ENCODE data around the gene ZNF331.

Gene ZNF331

DNA sequence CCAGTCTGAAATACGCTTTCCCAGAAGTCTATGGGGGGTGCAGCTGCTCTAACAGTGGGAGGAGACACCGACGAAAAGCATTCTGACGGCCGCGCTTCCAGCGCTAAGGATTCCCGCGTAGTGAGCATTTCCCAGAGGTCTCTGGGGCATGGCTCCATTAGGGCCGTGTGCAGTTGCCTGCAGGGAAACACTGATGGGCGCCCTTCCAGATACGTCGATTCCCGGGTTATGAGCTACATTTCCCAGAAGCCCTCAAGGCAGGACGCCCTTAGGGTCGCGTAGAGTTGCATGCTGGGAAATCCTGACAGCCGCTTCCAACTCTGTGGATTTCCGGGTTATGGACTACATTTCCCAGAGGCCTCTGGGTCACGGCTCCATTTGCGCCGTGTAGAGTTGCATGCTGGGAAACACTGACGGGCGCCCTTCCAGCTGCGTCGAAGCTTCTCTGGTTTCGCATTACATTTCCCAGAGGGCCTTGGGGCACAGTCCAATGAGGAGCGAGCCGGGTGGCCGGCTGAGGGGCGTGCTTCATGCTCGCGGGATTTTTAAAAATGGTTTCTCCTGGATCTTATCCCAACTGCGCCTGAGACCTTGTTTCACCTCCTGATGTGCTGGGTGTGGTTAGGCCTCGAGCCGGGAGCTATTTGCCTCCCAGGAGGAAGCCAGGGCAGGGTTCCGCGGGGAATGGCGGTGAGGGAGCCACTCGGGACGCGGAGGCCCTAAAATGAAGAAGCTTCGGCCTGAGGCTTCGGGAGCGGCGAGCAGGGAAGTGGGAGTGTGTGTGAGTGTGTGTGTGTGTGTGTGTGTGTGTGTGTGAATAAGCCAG, 17.2 kb upstream of the ZNF331 start:
- FAIRE-seq (peak; percentile 5), DNase-seq (ENCODE audit: low spot score) (peak; percentile 89)

DNA sequence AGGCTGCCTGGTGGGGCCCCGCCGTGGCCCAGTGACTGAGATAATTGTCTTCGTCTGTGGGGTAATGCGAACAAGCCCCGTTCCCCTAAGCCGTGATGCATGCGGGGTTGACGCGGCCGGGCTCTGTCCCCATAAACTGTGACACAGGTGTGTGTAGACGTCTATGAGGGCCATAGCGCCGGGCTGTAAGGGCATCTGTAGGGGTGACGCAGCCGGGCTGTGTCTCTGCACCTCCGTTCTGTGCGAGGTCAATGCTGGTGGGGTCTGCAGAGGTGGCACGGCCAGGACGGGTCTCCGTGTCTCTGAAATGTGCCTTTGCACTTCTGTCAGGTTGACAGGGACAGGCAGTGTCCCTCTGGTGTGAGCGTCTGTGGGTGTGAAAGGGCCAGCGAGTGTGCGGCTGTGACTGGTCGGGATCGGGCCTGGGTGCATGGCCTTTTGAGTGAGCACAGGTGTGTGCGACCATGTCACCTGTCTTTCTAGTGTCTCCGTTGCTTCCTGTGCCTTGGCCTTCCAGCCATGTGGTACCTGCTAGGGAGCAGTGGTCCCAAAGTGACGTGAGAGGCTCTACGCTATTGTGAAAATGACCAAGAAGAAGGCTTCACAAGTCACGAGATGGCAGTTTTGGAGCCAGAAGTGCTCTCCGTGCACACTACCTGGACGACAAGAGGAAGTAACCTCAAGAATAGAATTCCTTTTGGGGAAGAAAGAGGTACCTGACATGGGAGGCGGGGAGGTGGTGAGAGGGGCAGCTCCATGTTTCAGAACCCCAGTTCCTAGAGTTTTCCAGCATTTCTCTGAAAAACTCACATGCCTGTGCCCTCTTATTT, 16.4 kb upstream of the ZNF331 start:
- FAIRE-seq: no peak
- no peak for DNase-seq (ENCODE audit: low spot score)

DNA sequence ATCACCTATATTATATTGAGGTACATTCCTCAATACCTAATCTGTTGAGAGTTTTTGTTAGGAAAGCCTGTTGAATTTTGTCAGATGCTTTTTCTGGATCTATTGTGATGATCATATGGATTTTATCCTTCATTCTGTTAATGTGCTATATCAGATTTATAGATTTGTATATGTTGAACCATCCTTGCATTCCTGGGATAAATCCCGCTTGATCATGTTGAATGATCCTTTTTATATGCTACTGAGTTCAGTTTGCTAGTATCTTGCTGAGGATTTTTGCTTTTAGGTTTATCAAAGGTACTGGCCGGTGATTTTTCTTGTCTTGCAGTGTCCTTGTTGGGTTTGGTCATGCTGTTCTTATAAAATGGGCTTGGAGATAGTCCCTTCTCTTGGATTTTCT, 12.0 kb upstream of the ZNF331 start:
- DNase-seq (ENCODE audit: low spot score) (no peak), FAIRE-seq (no peak)

DNA sequence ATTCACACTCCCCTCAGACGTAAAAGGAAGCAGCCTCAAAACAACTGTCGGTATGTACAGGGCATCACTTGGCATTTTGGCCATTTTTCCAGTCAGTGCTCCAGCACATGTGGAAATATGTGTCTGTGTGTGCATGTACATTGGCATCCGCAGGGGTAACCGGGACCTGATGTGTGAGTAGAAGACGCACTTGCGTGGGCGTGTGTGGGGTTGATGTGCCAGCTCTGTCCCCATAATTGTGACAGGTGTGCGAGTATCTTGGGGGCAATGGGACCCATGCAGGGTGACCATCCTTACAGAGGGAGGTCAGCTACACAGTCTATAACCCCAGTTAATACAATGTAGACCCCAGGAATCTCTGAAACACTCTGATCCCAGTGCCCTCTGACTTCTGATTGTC, 7.3 kb upstream of the ZNF331 start:
- DNase-seq (ENCODE audit: low spot score): no peak
- FAIRE-seq: peak; percentile 53

DNA sequence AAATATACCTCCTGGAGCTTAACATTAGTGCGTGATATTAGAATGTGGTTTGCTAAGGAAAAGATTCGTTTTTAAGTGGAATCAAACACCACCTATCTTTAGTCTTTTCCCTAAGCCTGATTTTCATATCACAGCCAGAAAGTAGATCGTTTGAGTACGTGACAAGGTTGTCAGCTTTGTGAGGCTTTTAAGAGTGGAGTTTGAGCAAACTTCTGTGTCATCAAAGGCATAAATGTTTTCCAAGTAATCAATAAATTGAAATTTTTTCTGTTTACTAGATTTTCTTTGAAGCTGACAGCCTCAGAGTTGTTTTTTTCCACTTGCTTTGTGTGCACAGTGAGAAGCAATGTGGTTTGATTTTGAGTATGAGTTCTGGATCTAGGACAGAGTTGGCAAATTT, 6.5 kb upstream of the ZNF331 start:
- FAIRE-seq: no peak
- no peak for DNase-seq (ENCODE audit: low spot score)

DNA sequence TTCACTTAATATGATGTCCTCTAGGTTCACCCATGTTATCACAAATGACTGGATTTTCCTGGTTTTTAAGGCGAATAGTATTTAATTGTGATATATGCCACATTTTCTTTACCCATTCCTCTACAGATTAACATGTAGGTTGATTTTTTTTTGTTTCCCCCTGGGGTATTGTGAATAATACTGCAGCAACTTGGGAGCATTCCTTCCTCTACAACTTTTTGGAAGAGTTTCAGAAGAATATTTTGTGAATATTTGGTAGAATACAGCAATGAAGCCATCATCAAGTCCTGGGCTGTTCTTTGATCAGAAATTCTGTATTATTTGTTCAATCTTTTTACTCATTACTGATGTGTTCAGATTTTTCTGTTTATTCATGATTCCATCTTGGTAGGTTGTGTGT, 5.6 kb upstream of the ZNF331 start:
- FAIRE-seq (no peak), DNase-seq (ENCODE audit: low spot score) (no peak)

DNA sequence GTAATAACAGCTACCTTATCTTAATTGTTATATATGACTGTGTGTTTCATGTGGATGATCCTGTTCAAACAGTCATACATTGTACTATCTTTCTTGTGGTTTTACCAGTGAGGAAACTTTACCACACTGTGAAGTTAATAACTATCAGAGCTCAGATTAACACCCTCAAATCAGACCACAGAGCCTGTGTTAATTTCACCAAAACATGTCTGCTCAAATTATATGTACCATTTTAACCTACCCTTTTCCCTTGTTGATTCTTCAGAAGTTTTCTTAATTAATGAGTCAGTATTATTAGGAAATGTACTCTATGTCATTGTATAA, 1.8 kb upstream of the ZNF331 start:
- no peak for FAIRE-seq

DNA sequence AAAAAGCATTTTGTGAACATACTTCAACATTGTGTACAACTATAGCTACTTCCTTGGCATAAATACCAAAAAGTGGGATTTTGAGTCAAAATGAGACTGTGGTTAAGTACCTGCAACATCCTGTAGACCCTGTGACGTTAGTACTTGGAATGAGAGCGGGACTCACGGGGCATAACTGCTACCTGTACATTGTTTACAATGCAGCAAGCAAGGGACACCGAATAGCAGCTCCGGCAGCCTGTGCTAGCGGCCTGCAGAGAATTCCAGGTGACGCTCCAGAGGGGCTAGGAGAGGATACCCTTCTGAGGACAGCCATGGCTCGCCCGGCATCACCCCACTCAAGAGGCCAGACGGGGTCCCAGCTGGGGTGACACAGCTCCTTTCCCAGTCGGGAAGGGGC, 824 bp upstream of the ZNF331 start:
- DNase-seq (ENCODE audit: low spot score): no peak
- no peak for FAIRE-seq

More for the DNA sequence above, 1.8 kb upstream of the ZNF331 start:
- DNase-seq (ENCODE audit: low spot score): no peak

DNA sequence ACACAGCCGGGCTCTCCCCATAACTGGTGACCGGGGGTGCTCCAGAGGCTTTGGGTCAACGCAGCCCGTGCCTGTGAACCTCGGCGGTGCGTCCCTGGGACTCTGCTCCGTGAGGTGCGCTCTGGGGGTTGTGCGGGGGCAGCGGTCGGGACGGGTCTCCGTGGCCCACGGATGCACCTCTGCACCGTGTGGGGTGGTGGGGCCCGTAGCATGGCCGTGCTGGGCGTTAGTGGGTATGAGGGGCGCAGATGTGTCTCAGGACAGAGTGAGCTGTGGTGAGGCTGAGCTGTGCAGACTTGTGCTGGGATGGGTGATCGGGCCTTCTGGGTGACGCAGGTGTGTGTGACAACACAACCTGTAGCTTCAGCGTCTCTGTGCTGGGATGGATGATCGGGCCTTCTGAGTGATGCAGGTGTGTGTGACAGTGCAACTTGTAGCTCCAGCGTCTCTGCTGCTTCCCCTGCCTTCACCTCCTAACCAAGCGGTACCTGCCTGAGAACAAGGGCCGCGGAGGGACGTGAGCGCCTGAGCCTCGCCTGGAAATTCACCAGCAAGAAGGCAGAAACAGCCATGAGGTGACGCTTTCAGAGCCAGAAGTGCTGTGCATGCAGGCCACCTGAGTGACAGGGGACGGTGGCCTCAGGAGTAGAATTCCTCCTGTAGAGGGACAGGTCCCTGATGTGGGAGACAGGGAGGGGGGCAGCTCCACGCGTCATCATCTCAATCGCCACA, 599 bp downstream of the ZNF331 start:
- DNase-seq (ENCODE audit: low spot score): no peak
- FAIRE-seq: no peak

DNA sequence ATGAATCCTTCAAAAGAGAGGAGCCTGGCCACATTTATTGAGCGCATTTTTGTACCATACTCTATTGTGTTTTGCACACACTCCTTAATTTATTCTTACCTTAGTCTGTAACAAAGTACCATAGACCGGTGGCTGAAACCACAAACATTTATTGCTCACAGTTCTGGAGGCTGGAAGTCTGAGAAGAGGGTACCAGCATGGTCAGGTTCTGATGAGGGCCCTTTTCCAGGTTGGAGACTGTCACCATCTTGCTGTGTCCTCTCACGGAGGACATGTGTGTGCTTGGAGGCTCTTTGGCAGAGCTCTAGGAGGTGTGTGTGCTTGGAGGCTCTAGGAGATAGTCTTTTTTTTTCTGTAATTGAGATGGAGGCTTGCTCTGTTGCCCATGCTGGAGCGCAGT, 2.1 kb downstream of the ZNF331 start:
- DNase-seq (ENCODE audit: low spot score): no peak
- no peak for FAIRE-seq

DNA sequence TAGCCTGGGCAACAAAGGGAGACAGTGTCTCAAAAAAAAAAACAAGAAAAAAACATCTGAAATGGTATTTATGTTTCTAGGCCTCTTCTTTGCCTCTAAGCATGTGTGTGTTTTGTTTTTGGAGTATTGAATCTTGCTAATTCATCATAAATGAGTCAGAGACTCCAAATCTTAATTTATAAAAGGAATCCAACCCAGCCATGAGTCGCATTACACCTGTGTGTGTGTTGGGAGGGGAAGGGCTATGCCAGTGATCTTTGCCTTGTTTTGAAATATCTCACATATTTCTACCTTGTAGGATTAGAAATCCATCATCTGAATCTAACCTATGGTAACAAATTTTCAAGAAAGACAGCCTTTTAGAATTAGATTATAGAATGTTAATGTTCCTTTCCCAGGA, 4.0 kb downstream of the ZNF331 start:
- DNase-seq (ENCODE audit: low spot score) (no peak), FAIRE-seq (no peak)

DNA sequence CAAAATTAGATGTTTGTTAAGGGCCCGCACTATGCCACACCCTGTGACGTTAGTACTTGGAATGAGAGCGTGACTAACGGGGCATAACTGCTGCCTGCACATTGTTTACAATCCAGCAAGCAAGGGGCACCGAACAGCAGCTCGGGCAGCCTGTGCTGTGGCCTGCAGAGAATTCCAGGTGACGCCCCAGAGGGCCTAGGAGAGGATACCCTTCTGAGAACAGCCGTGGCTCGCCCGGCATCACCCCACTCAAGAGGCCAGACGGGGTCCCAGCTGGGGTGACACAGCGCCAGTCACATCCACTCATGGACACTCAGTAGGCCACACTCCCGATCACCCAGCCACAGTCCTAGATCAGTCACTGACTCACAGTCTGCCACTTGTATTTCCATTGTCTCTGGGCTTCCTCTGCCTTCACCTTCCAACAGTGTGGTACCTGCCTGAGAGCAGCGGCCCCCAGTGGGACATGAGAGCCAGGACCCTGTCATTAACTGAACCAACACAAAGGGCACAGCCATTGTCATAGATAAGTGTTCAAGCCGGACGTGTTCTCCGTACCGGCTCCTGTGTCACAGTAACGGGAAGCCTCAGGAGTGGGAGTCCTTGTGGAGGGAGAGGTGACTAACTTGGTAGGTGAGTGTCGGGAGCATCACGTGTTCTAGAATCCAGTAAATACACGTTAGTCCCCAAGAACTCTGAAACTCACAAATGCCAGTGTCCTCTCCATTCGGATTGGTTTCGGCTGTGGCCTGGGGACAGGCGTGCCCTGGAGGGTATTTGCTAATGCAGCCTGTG, 7.5 kb downstream of the ZNF331 start:
- FAIRE-seq (peak; percentile 46), DNase-seq (ENCODE audit: low spot score) (peak; percentile 66)

DNA sequence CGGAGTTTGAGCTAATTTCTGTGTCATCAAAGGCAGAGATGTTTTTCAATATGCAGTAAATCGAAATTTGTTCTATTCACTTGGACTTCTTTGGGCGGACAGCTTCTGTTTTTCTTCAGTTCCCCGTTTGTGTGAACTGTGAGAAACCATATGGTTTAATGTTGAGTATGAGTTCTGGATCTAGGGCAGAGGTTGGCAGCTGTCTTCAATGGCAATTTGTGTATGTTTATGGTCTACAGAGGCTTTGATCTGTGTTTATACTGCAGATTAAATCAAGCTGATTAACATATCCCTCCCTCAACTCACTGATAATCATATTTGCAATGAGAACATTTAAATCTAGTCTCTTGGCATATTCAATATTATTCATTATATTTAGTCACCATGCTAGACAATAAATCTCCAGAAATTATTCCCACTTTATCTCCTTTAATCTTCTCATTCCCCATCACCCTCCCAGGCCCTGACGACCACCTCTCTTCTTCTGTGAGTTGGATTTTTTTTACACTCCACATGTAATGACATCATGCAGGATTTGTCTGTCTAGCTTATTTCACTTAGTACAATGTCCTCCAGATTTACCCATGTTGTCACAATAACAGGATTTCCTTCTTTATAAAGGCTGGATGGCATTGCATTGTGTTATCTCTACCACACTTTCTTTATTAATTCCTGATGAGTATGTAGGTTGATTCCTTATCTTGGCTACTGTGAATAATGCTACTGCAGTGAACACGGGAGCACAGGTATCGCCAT, 9.0 kb downstream of the ZNF331 start:
- FAIRE-seq: no peak
- DNase-seq (ENCODE audit: low spot score): no peak

DNA sequence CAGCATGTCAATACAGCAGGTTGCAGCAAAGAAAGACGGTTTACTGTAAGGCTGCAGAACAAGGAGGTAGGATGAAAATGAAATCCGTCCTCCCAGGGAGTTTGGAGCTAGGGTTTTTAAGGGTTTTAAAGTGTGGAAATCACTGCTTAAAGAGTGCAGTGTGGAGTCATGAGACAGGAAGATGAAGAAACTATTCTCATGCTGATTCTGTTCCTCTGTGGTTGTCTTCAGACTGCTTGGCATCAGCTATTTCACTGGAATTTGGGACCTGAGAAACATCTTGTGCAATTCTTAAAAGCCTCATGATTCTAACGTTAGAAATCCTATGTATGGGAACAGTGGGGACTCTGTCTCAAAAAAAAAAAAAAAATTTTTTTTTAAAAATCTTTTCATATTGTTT, 11.4 kb downstream of the ZNF331 start:
- no peak for FAIRE-seq
- no peak for DNase-seq (ENCODE audit: low spot score)

DNA sequence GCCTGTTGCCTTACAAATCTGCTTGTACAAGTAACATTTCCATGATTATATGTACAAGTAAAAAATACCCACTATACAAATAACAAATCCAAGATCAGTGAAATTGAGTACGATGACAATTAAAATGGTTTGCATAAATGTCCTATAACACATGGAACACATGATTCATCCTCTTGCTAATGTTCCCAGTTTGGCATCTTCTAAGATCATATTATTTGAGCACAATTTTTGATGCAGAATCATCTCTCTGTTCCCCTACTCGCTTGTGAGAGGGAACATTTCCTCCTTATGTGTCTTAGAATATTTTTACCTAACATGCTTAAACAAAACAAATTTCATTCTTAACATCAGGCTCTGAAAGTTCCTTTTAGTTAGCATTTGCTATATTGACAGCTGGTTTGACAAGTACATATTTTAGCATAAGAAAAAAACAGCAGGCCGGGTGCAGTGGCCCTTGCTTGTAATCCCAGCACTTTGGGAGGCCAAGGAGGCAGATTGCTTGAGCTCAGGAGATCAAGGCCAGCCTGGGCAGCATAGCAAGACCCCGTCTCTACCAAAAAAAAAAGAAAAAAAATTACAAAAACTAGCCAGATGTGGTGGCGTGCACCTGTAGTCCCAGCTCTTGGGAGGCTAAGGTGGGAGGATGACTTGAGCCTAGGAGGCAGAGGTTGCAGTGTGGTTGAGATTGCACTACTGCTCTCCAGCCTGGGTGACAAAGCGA, 14.2 kb downstream of the ZNF331 start:
- DNase-seq (ENCODE audit: low spot score): no peak
- FAIRE-seq: no peak

DNA sequence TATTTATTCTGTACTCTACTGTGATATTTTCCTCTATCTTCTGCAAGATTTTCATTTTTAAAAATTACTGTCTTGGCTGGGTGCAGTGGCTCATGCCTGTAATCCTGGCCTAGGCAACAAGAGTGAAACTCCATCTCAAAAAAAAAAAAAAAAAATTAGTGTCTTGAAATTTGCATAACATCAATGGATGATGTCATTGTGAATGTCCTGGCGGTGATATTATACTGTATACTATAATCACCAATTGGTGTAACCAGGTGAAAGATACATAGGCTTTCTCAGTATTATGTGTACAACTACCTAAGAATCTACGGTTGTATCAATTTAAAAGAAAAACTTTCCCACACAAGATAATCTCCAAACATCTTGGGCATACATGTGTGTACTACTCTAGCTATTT, 15.2 kb downstream of the ZNF331 start:
- FAIRE-seq (no peak), DNase-seq (ENCODE audit: low spot score) (no peak)

DNA sequence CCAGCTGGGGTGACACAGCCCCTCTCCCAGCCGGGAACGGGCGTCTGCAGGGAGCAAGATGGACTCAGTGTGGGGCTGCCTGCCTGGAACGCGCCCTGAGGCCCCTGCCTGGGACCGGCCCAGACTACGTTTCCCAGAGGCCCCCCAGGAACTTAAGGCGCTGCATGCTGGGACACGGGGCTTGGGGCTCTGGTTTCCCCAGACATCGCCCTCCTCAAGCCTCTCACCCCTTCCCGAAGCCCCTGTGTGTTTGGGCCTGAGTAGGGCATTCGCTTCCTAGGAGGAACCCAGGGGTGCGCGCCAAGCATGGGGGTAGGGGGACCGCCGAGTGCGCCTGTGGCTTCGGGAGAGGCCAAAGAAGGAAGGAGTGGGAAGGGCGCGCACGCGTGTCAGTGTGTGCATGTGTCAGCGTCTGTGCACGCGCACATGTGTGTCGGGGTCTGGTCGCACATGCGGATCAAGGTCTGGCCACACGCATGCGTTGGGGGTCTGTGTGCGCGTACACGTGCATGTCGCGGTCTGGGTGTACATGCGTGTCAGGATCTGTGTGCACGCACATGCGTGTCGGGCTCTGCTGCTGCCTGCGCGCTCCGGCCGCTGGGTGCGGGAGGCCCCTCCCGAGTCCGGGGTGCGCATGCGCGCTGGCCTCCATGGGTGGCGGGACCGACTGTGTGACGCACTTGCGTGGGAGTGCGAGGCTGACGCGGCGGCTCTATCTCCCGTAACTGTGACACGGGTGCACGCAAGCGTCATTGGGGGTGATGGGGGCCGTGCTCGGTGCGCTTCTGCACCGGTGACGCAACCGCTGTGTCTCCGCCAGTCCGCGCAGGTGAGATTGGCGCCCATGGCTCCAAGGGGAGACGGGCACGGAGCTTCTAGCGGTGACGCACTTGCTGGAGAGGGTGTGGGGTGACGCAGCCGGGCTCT, 16.2 kb downstream of the ZNF331 start:
- FAIRE-seq (peak; percentile 98), DNase-seq (ENCODE audit: low spot score) (peak; percentile 90)

DNA sequence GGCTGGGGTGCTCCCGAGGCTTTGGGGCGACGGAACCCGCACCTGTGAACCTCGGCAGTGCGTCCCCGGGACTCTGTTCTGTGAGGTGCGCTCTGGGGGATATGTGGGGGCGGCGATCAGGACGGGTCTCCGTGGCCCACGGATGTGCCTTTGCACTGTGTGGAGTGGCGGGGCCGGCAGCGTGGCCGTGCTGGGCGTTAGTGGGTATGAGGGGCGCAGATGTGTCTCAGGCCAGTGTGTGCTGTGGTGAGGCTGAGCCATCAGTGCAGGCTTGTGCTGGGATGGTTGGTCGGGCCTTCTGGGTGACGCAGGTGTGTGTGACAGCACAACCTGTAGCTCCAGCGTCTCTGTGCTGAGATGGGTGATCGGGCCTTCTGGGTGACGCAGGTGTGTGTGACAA, 16.9 kb downstream of the ZNF331 start:
- FAIRE-seq: no peak
- DNase-seq (ENCODE audit: low spot score): no peak

DNA sequence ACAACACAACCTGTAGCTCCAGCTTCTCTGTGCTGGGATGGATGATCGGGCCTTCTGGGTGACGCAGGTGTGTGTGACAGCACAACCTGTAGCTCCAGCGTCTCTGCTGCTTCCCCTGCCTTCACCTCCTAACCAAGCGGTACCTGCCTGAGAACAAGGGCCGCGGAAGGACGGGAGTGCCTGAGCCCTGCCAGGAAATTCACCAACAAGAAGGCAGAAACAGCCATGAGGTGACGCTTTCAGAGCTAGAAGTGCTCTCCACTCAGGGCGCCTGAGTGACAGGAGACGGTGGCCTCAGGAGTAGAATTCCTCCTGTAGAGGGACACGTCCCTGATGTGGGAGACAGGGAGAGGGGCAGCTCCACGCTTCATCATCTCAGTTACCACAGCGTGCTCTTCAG, 17.4 kb downstream of the ZNF331 start:
- FAIRE-seq: no peak

More for the DNA sequence above, 17.4 kb downstream of the ZNF331 start:
- DNase-seq (ENCODE audit: low spot score): no peak
